Measurements from ENCODE around the gene CHD3.

DNA sequence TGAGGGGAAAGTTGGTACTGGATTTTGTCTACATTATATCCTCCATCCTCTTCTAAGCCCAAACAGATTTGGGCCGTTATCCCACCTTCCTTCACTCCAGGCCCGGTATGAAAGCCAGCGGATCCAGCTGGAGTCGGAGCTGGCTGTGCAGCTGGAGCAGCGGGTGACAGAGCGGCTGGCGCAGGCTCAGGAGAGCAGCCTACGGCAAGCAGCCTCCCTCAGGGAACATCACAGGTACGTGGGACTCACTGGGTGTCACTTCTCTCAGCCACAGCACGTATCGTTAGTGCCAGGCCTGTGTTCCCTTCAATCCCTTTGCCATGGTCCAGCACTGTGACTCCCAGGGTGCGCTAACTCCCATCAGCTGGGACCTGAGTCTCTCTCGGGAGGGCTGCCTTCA lies 54.7 kb downstream of the CHD3 start:
- TF ChIP-seq YY1 (IDR thresholded peaks at IDR 0.05; ENCODE audit: insufficient read depth, insufficient read length) (no peak), SUZ12 (IDR thresholded peaks at IDR 0.05; ENCODE audit: extremely low read depth, insufficient read depth, insufficient read length) (no peak)

All from NT2/D1 (cell line).